ENCODE results near the gene LRCOL1.
A peak's percentile ranks its signal among the peaks of the same experiment; 100 is the strongest.

The LRCOL1 gene

GRCh38 chr12:132560614-132561426, 49.6 kb downstream of the LRCOL1 start:
- no peak for TF ChIP-seq Cebpa-rat (IDR thresholded peaks at IDR 0.05)
- Histone ChIP-seq H3K4me3 (peak overlapping the region; percentile 69 to 99 (median 94)), H3K9ac (peak overlapping the region; percentile 75 to 100 (median 97)), H3K9me3 (replicated peaks in 1 of 11) (no peaks in the 10 kb centered on the region), H4K20me1 (peaks cover 38 to 72% (median 54%) of the 10 kb centered on the region in 11 experiments), H3K27me3 (no peaks in the 10 kb centered on the region), H3K36me3 (peaks cover 9 to 32% (median 24%) of the 10 kb centered on the region in 11 experiments; a peak in 21 of 22 replicates), H3K4me1 (peaks cover 49 to 71% (median 64%) of the 10 kb centered on the region in 10 experiments), H3K27ac (peak overlapping the region in 10 of 11 experiments; percentile 56 to 98 (median 94); a peak in 19 of 22 replicates), H3K4me2 (peak overlapping the region; percentile 96 to 100 (median 99))

GRCh38 chr12:132560364-132560613, 50.1 kb downstream of the LRCOL1 start:
- Histone ChIP-seq H3K9me3 (replicated peaks in 1 of 11) (no peaks in the 10 kb centered on the region), H3K4me1 (peaks cover 49 to 71% (median 67%) of the 10 kb centered on the region in 10 experiments), H3K36me3 (peaks cover 4 to 27% (median 19%) of the 10 kb centered on the region in 11 experiments; a peak in 19 of 22 replicates), H4K20me1 (peaks cover 33 to 72% (median 49%) of the 10 kb centered on the region in 11 experiments), H3K27me3 (no peaks in the 10 kb centered on the region), H3K9ac (peak overlapping the region; percentile 75 to 100 (median 97)), H3K27ac (peak overlapping the region in 10 of 11 experiments; percentile 56 to 98 (median 94); a peak in 20 of 22 replicates), H3K4me3 (peak overlapping the region; percentile 69 to 99 (median 94)), H3K4me2 (peak overlapping the region; percentile 96 to 100 (median 99))
- TF ChIP-seq Cebpa-rat (IDR thresholded peaks at IDR 0.05) = no peak

- Histone ChIP-seq H3K4me2 (peak overlapping the region; percentile 96 to 100 (median 99)), H3K27ac (peak overlapping the region in 10 of 11 experiments; percentile 56 to 98 (median 94); a peak in 20 of 22 replicates), H3K9ac (peak overlapping the region; percentile 75 to 100 (median 97)), H3K4me3 (peak overlapping the region; percentile 69 to 99 (median 94)), H3K4me1 (peaks cover 49 to 75% (median 69%) of the 10 kb centered on the region in 10 experiments), H3K9me3 (replicated peaks in 1 of 11) (no peaks in the 10 kb centered on the region), H4K20me1 (peaks cover 28 to 69% (median 45%) of the 10 kb centered on the region in 11 experiments), H3K36me3 (peaks cover 0 to 22% (median 14%) of the 10 kb centered on the region in 11 experiments; a peak in 16 of 22 replicates), H3K27me3 (no peaks in the 10 kb centered on the region)
- TF ChIP-seq Cebpa-rat (IDR thresholded peaks at IDR 0.05) = no peak
Observed at GRCh38 chr12:132559652-132560363, 50.6 kb downstream of the LRCOL1 start.

GRCh38 chr12:132558861-132559623, 51.3 kb downstream of the LRCOL1 start:
- H4K20me1 ChIP-seq = peaks cover 27 to 66% (median 39%) of the 10 kb centered on the region in 11 experiments
- H3K4me3 ChIP-seq = peak overlapping the region; percentile 69 to 99 (median 94)
- H3K4me1 ChIP-seq = peaks cover 49 to 80% (median 74%) of the 10 kb centered on the region in 10 experiments
- H3K27ac ChIP-seq = peak overlapping the region in 10 of 11 experiments; percentile 57 to 98 (median 94); a peak in 20 of 22 replicates
- no peaks in the 10 kb centered on the region for H3K9me3 ChIP-seq (replicated peaks in 1 of 11)
- TF ChIP-seq Cebpa-rat (IDR thresholded peaks at IDR 0.05) = peak in 4 of 11 experiments; percentile 17 to 83 (median 34); a peak in 3 of 22 replicates
- H3K4me2 ChIP-seq = peak overlapping the region; percentile 96 to 100 (median 99)
- no peaks in the 10 kb centered on the region for H3K27me3 ChIP-seq
- H3K9ac ChIP-seq = peak overlapping the region; percentile 75 to 100 (median 97); a peak in 21 of 22 replicates
- peaks cover 0 to 18% (median 13%) of the 10 kb centered on the region in 11 experiments; a peak in 11 of 22 replicates for H3K36me3 ChIP-seq

GRCh38 chr12:132558042-132558856, 52.1 kb downstream of the LRCOL1 start:
- H3K4me3 ChIP-seq = peak overlapping the region; percentile 69 to 99 (median 94); a peak in 18 of 20 replicates
- H3K9ac ChIP-seq = peak overlapping the region; percentile 75 to 100 (median 97); a peak in 21 of 22 replicates
- peak in 9 of 11 experiments; percentile 15 to 95 (median 67); a peak in 13 of 22 replicates for TF ChIP-seq Cebpa-rat (IDR thresholded peaks at IDR 0.05)
- peak overlapping the region; percentile 96 to 100 (median 99) for H3K4me2 ChIP-seq
- H3K36me3 ChIP-seq = peaks cover 0 to 21% (median 13%) of the 10 kb centered on the region in 11 experiments; a peak in 10 of 22 replicates
- H4K20me1 ChIP-seq = peaks cover 26 to 71% (median 31%) of the 10 kb centered on the region in 11 experiments
- peaks cover 49 to 86% (median 79%) of the 10 kb centered on the region in 10 experiments for H3K4me1 ChIP-seq
- H3K27me3 ChIP-seq = no peaks in the 10 kb centered on the region
- H3K9me3 ChIP-seq (replicated peaks in 1 of 11) = no peaks in the 10 kb centered on the region
- peak overlapping the region in 10 of 11 experiments; percentile 57 to 98 (median 94); a peak in 20 of 22 replicates for H3K27ac ChIP-seq

GRCh38 chr12:132557291-132558015, 52.9 kb downstream of the LRCOL1 start:
- no peak for TF ChIP-seq Cebpa-rat (IDR thresholded peaks at IDR 0.05)
- peak overlapping the region; percentile 46 to 100 (median 97); a peak in 21 of 22 replicates for H3K9ac ChIP-seq
- no peaks in the 10 kb centered on the region for H3K9me3 ChIP-seq (replicated peaks in 1 of 11)
- peak overlapping the region in 10 of 11 experiments; percentile 57 to 98 (median 94); a peak in 20 of 22 replicates for H3K27ac ChIP-seq
- H3K4me3 ChIP-seq = peak overlapping the region in 8 of 10 experiments; percentile 0 to 99 (median 96); a peak in 11 of 20 replicates
- peaks cover 49 to 90% (median 84%) of the 10 kb centered on the region in 10 experiments for H3K4me1 ChIP-seq
- H3K27me3 ChIP-seq = no peaks in the 10 kb centered on the region
- H4K20me1 ChIP-seq = peaks cover 19 to 72% (median 25%) of the 10 kb centered on the region in 11 experiments
- peak overlapping the region; percentile 96 to 100 (median 99) for H3K4me2 ChIP-seq
- peaks cover 0 to 19% (median 11%) of the 10 kb centered on the region in 11 experiments; a peak in 13 of 22 replicates for H3K36me3 ChIP-seq

GRCh38 chr12:132556801-132557200, 53.6 kb downstream of the LRCOL1 start:
- peak overlapping the region in 9 of 11 experiments; percentile 47 to 98 (median 95); a peak in 18 of 22 replicates for H3K27ac ChIP-seq
- H3K4me2 ChIP-seq = peak overlapping the region; percentile 69 to 100 (median 98)
- H3K9ac ChIP-seq = peak overlapping the region in 8 of 11 experiments; percentile 91 to 100 (median 98); a peak in 16 of 22 replicates
- H4K20me1 ChIP-seq = peaks cover 12 to 72% (median 21%) of the 10 kb centered on the region in 11 experiments
- peaks cover 0 to 18% (median 5%) of the 10 kb centered on the region in 11 experiments; a peak in 11 of 22 replicates for H3K36me3 ChIP-seq
- H3K9me3 ChIP-seq (replicated peaks in 1 of 11) = no peaks in the 10 kb centered on the region
- peaks cover 45 to 90% (median 84%) of the 10 kb centered on the region in 10 experiments for H3K4me1 ChIP-seq
- H3K4me3 ChIP-seq = no peak overlapping the region
- no peak for TF ChIP-seq Cebpa-rat (IDR thresholded peaks at IDR 0.05)
- H3K27me3 ChIP-seq = no peaks in the 10 kb centered on the region
